Eye (tissue), 1 donor: Measurements from ENCODE around the gene MAP2.
A peak's percentile ranks its signal among the peaks of the same experiment; 100 is the strongest.

Source experiments
- DNase-seq: peaks from one replicate; pipeline ENCODE4 v3.0.0-alpha.2; 2015

MAP2 gene

DNA sequence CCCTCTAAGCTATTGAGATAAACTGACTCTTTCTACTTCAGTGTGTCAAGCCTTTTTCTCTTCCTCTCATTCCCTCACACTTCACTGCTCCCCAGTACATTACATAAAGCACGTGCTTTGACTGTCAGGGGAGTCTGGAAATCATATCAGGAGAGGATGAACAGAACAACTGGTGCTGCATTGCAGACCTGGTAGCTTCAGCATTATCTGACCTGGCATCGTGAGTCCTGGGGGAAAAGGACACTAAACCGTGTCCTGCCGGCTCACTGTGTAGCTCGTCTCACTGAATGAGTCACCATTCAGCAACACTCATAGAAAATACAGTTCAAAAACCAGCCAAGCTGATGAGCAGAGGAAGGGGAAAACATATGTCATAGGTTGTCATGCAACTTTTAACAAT lies 239.3 kb downstream of the MAP2 start:
- DNase-seq: peak; percentile 90

DNA sequence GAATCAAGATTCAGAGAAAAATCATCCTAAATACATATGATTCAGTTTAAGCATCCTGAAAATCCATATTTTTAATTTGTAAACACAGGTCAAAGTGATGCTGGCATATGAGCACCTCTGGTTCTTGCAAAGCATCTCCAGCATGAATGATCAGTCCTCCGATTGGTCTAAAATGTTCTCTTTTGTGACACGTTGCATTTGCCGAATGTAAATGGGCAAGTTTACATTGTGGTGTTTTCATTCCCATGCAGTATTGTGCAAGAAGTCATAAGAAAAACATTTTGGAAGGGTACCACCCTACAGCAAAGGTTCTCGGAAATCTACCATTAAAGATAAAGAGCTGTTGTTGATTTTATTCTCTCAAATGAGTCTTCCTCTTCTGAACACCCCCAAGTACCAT lies 239.8 kb downstream of the MAP2 start:
- DNase-seq: no peak

DNA sequence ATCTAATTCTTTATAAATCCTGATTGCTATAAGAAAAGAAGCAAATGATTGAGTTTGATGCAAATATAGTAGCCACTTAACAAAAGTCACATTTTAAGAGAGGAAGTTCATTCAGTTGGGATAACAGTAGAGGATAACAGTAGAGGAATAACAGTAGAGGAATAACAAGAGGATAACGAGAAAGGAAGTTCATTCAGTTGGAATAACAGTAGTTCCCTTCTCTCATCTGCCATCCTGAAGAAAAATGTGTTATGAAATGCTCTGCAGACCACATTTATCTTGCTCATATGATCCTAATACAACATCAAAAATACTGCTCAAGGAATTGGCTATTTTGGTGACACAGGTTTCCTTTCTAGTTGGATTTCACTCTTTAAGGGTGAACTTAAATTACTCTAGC lies 242.4 kb downstream of the MAP2 start:
- no peak for DNase-seq

DNA sequence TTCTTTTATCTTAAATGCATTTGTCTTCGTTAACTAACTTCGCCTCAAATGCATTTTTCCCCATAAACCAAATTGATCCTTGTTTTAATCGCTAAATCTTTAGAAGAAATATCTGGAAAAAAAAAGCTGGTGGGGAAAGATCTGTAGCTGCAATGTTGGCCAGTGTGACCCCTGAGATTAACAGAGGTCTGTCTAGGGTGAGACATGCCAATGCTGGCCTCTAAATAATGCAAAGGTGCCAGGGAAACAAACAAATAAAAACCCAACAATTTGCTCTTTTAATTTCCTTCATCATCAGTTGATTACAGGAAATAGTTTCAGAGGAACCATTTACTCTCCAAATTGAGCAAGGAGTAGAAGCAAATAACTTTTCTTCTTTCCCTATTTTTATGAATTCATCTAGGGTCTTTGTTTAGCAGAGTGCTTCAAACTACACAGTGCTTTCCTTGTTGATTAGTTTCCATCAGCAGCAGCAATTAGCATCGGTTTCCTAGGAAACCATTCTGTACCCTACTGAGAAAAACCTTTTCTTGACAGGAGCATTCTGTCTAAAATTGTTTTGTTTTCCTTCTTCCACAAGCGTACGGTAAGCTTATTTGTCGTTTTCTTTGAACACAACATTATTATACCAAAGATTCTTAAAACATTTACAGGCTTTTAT lies 247.3 kb downstream of the MAP2 start:
- peak; percentile 60 for DNase-seq

DNA sequence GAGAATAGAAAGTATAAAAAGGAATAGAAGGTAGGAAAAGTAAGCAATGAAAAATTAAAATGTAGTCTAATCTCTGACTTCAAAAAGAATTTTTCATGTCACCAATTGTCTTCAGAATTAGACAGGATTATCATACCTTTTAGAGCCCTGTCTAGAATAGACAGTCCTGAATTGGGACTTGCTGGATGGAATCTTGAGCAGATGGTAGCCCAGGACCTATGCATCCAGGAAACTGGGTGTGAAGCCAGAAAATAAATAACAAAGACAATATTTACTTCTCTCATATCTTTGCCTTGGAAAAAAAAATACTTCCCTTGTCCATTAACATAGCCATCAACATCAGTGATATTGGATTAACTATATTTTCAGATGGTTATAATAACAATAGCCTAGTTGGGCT lies 250.0 kb downstream of the MAP2 start:
- no peak for DNase-seq

DNA sequence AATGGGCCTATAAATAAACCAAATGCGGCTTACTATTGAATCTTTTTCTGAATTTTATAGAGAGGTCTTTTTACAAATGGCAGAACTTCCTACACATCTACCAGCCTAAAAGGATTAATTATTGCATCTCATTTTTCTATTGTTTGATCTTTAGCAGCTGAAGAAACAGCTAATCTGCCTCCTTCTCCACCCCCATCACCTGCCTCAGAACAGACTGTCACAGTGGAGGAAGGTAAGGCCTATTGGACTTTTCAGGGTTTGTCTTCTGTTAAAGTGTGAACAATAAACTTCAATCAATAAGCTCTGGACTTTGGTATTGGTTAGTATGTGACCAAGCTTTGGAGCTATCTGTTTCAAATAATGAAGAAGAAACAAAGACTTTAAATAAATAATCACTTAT lies 256.7 kb downstream of the MAP2 start:
- DNase-seq: no peak

DNA sequence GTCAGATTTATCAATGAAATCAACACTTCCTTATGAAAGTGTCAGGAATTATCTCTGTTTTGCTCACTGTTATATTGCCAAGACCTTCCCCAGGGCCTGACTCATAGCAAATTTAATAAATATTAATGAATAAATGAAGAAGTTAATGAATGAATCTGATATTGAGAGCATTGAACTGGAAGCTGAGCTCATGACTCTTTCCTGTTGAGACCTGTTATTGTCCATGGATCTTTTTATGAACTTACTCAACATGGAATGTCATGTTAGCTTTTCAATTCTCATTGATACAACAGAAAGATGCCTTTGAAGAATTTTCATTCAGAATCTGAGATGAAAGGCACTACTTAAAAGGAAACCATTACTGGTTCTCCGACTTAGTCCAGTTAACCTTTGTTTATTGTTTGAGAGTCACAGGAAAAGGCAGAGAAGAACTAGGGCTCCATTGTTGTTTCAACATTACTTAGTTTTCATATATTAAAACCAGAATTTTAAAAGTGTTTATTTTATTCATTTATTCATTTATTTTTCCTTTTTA lies 257.4 kb downstream of the MAP2 start:
- no peak for DNase-seq

DNA sequence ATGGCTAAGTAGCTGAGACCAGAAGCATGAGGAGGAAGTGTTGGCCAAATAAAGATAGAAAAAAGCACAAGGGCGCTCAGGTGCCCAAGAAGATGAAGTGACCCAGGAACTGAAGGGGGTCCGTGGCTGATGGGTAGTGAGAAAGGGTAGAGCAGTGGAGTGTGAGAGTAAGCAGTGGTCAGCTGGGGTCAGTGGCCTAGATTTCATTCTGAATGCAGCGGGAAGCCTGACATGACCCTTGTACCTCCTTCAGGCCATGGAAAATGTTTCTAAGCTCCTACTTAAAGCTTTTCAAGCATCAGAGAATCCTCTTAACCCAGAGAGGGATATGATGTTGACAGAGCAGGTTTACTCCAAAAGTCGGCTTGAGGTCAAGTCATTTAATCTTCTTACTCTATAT lies 258.8 kb downstream of the MAP2 start:
- DNase-seq: peak; percentile 31

DNA sequence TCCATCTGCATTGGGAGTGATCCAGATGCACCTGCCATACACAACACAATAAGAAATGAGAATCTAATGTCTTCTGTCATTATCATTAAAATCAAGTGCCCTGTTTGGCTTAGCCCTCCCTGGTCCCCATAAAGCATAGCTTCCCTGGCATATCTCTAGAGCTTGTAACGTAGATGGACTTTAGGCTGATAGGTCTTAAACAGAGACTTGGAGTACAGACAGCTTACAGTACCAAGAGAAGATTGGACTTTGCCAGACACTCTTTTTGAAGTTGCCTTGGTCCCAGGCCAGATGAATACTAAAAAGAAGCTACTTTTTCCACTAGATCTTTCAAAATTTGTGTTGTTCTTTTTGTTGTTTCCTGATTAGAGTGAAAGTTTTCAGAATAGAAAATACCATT lies 261.5 kb downstream of the MAP2 start:
- no peak for DNase-seq

DNA sequence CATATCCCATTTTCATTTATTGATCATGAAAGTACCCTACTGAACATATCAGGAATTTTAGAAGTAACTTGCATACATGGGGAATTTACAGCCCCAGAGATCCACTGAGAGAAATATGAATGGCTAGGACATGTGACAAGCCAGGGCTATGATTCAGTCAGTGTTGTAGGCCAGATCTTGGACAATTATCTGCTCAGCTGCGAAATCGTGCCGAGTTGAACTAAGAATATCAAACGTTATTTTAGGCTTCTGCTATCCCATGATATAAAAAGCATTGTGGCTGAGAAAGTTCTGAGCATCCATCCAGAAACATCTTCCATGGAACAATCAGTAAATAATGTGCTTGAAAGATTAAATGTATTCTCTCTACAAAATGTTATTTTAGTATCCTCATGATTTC lies 262.1 kb downstream of the MAP2 start:
- DNase-seq: no peak

DNA sequence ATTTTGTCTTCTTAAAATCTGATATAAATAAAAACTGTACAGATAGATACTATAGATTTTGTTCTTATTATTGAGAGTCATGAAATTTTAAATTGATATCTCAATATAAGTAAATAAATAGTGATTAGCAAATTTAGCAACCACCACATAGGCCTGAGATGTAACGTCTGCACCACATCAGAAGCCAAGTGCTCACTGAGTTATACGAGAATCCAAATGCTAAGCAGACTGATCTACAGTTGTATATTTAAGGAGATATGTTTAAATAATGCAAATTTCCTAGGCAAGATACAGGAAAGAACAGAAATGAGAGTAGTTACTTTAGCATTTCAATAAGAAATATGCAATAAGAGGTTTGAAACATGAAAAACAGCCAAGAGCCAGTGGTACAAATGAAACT lies 262.6 kb downstream of the MAP2 start:
- DNase-seq: no peak

DNA sequence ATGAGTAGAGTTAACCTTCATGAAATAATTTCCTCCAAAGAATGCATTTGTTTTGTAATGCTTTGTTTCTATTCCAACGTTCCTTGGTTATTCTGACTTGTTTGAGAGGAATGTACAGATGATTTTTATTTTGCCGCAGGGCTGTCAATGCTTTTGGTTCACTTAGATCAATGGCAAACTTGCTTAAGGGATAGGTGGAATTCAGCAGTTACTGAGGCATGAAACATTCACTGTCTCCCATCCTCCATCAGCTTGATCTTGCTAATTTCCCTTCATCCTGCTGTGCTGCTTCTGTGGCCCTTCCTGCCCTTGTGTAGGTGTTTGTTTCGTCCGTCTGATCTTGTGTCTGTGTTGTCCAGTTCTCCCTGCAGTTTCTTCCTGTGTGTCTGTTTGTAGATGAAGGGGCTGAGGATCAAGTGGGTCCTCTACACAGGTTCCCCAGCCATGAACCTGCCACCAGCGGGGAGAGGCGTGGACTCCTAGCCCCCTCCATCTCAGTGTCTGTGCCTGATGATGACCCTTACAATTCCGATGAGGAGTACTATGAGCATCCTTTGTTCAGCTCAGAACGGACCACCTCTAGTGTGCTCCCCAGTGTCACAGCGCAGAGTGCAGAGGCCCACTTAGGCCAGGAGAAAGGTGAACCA lies 263.6 kb downstream of the MAP2 start:
- DNase-seq: peak; percentile 52

DNA sequence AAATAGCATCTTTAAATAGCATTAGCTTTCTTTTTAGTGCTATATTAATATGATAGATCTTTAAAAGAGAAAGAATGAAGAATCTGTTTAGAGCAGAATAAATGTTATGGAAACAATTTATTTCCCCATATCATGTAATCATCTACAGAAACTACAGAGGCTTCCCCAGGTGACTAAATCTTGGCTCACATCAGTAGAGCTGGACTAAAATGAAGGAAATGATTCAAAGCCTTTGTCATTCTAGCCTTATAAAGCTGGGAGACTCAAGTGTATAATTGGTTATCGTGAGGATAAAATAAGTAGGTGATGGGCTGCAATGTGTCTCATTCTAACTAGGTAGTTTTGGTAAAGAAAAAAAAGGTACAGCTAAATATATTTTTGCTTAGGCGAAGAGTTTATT lies 264.5 kb downstream of the MAP2 start:
- no peak for DNase-seq

DNA sequence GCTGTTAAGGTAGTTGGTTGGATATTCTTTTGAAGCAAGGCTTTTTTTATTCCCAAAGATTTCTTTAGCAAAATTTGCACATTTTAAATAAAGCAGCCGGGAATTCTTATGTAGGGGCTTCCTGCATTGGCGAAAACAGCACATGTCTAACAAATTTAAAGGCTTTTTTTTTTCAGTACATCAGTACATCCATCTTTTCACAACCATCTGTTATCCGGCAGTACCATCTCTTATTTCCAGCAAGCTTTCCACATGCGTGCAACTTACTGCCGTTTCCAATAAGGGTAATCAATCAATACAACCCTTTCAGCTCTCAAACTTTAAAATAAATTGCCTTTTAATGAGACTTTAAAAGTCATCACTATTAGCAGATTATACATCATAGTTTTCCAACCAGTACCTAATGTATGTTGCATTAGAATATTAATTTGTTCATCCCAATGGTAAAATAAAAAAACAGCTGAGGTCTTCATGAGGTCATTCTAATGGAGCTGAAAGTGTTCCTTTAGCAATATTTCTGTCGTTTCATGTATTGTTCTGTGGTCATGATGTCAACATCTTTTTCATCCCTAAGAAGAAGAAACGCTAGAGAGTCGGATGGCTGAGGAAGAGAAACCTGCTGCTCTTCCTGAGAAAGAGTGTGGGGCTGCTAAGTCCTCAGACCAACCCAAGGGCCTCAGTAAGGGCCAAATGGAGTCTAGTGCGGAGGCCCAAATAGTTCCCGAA lies 266.3 kb downstream of the MAP2 start:
- DNase-seq: no peak

DNA sequence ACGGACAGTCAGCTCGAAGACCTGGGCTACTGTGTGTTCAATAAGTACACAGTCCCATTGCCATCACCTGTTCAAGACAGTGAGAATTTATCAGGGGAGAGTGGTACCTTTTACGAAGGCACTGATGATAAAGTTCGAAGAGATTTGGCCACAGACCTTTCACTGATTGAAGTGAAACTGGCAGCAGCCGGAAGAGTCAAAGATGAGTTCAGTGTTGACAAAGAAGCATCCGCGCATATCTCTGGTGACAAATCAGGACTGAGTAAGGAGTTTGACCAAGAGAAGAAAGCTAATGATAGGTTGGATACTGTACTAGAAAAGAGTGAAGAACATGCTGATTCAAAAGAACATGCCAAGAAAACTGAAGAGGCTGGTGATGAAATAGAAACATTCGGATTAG lies 270.9 kb downstream of the MAP2 start:
- no peak for DNase-seq

DNA sequence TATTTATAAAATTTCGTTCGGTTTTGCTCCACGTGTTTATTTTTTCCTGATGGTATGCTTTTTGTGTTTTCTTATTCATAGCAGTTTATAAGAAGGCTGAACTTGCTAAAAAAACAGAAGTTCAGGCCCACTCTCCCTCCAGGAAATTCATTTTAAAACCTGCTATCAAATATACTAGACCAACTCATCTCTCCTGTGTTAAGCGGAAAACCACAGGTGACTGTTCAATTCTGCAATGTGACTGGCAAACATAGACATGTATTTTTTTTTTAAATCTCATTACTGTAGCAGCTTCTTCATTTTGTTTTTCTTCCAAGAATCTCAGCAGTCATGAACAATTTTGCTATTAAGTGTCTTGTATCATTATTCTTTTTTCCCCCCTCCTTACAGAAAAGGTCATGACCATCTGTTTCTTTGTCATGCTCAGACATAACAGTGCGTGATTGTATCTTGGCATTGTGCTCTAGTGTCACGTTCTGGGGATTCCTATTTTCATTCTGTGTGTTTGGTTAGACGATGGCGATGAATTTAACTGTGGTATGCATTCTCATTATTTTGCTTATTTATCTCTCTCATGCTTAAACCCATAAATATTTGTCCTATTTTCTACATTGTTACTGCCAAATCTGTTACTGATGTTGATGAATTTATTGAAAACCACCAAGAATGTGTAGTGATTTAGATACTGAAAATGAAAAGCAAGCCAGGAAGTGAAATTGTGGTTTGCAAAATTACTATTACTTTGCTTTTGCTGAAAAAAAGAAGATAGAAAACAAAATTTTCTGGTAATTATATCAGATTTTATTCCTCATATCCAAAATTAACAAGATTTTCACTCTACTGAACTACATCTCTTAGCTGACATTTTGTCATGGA lies 273.2 kb downstream of the MAP2 start:
- peak; percentile 65 for DNase-seq

DNA sequence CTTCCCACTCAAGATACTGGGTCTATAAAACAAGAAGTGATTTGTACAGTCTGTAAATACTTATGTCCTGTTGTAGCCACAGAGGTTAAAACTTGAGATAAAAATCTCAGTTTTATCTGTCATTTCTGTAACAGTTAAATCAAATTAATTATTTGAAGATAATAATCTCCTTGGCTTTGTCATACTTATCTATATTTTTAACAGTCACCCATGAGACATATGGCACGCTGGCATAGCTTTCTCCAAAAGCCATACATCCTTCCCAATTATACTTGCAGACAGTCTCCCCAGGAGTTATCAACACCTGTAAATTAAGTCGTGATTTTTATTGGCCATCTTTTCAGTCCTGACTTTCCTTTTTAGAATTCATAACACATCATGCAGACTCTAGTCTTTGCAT lies 278.9 kb downstream of the MAP2 start:
- DNase-seq: no peak

DNA sequence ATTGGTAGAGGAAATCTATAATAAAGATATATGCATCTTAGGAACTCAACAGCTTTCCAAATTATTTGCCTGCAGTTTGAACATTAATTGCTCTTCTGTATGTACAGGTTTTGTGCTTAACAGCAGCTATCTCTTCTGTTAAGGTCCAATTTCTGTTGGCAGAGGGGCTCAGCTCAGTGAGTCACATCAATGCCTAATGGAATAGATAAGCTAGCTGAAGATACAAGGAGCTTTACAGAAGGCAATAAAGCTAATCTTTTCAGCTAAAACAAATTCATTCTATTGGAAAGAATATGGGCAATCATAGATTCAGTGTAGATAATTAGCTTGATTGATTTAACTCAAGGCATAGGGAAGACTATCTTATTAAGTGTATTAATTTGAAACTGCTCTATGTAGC lies 289.4 kb downstream of the MAP2 start:
- no peak for DNase-seq

DNA sequence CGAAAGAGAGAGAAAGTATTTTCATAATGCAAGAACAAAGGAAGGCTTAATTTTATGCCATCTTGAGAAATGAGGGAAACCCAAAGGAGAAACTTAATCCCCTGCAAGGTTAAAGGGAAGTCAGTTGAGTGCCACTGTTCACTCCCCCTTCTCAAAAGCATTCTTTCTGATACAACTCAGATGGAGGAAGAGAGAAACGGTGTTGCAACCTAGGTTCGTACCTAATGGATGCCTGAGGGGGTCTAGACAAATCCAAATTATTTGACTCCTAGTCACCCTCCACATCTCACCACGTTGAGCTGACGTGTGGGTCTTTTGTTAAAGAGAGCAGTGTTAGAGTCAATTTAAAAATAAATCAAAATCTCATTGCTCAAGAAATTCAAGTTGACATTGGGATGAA lies 295.2 kb downstream of the MAP2 start:
- DNase-seq: no peak

DNA sequence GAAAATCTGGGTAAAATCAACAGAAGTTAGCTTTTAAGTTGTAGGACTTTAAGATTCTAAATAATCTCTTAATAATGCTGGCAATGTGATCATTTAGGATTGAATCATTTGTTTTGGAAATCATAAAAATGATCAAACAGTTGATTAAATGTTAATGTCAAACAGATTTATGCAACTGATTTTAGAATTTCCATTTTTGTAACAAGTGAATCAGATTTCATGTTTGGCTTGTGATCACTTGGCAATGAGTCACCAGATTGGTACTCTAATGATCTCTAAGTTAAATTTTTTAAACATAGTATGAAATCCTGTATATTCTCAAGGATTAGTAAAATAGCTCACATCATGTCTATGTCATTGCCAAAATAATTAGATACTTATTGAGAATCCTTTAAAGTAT lies 297.6 kb downstream of the MAP2 start:
- no peak for DNase-seq

DNA sequence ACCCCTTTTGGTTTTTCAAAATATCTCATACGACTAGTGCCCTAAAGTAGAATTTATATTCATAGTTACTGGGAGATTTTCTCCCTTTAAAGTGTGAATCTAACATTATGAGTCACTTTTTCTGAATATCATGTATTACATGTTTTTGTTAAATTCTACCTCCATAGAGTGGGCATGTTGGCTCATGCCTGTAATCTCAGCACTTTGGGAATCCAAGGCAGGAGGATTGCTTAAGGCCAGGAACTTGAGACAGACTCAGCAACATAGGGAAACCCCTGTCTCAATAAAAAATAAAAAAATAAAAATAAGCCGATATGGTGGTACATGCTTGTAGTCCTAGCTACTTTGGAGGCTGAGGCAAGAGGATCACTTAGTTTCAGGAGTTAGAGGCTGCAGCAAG lies 302.5 kb downstream of the MAP2 start:
- no peak for DNase-seq

DNA sequence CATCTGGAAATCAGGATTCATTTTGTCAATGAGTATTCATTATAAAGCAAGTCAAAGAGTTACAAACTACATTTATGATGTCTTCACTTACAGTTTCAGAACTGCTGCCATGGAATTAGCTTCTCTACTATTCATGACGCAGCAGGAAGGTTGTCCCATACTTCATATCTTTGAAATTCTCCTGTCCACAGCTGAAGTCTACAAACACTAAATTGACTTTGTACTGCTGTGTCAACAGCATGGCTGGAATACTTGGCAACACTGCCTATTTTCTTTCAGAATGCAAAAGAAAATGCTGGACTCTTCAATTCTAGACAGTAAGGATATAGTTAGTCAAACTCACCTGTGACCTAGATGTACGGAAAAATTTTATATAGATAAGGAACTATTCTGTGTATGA lies 303.2 kb downstream of the MAP2 start:
- DNase-seq: no peak

DNA sequence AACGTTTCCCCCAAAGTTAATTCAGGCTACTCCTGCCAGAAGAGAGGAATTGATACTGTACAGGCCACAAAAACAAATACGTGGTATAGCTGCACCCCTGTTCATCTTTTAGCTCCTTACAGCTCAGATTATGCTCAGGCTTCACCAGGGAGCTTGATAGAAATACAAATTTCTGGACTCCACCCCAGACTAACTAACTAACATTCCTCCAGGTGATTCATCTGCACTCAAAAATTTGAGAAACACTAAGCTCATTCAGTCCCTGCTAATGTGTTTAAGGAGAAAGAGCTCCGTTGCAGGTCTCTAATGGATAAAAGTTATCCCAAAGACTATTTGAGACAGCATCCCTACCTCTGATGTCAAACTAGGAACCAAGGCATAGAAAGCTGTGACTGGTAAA lies 311.0 kb downstream of the MAP2 start:
- no peak for DNase-seq
